DOHH2 (cell line): ENCODE results near the gene ABTB2.
A peak's percentile ranks its signal among the peaks of the same experiment; 100 is the strongest.
"Not testable (repeated sequence)": the region's sequence is repeated elsewhere in the genome, so short reads cannot be mapped to it uniquely, and the experiment has no call there.

Source experiments
- H3F3A ChIP-seq: fragments of 200-600 bp; sonication (generic), shearing (Covaris generic); 2 replicates; pipeline ENCODE4 v1.6.0; 2016; ENCODE audit warnings: antibody characterized with exemption, mild to moderate bottlenecking; ENCODE audit not compliant: control insufficient read depth, insufficient read depth
- H3K27ac ChIP-seq: fragments of 200-600 bp; sonication (generic); 2 replicates; pipeline ENCODE4 v1.5.1; 2014; ENCODE audit warnings: low read depth, mild to moderate bottlenecking, low read length, moderate library complexity
- H3K27me3 ChIP-seq: fragments of 200-600 bp; sonication (generic); 2 replicates; pipeline ENCODE4 v1.6.1; 2014; ENCODE audit warnings: mild to moderate bottlenecking, low read length, mixed read lengths; ENCODE audit not compliant: control insufficient read depth
- H3K36me3 ChIP-seq: fragments of 200-600 bp; sonication (generic); 2 replicates; pipeline ENCODE4 v1.6.1; 2014; ENCODE audit warnings: mild to moderate bottlenecking, low read length, moderate library complexity, mixed read lengths; ENCODE audit not compliant: control insufficient read depth
- H3K4me1 ChIP-seq: fragments of 200-600 bp; sonication (generic); 2 replicates; pipeline ENCODE4 v1.6.1; 2014; ENCODE audit warnings: mild to moderate bottlenecking, low read length, mixed read lengths; ENCODE audit not compliant: control insufficient read depth
- H3K4me2 ChIP-seq: fragments of 200-600 bp; sonication (generic); 2 replicates; pipeline ENCODE4 v1.6.0; 2014; ENCODE audit warnings: mild to moderate bottlenecking, low read length, moderate library complexity
- H3K4me3 ChIP-seq: fragments of 200-600 bp; sonication (generic); 2 replicates; pipeline ENCODE4 v1.5.1; 2014; ENCODE audit warnings: mild to moderate bottlenecking, low read length, mixed read lengths
- H3K79me2 ChIP-seq: fragments of 200-600 bp; sonication (generic); 2 replicates; pipeline ENCODE4 v1.6.1; 2014; ENCODE audit warnings: mild to moderate bottlenecking, low read length, mixed read lengths; ENCODE audit not compliant: control insufficient read depth
- H3K9me2 ChIP-seq: fragments of 200-600 bp; sonication (generic); replicated peaks from 2 replicates; pipeline ENCODE4 v1.6.1; 2014; ENCODE audit warnings: mild to moderate bottlenecking, low read length, mixed read lengths; ENCODE audit not compliant: control insufficient read depth
- H3K9me3 ChIP-seq: fragments of 200-600 bp; sonication (generic); 2 replicates; pipeline ENCODE4 v1.6.1; 2014; ENCODE audit warnings: antibody characterized with exemption, low read length, mixed read lengths; ENCODE audit not compliant: control insufficient read depth, insufficient read depth
- H4K20me1 ChIP-seq: fragments of 200-600 bp; sonication (generic); 2 replicates; pipeline ENCODE4 v1.6.0; 2014; ENCODE audit warnings: low read depth, mild to moderate bottlenecking, antibody characterized with exemption, low read length, moderate library complexity; ENCODE audit not compliant: control insufficient read depth, insufficient read depth
- CTCF ChIP-seq: fragments of 200-600 bp; sonication (generic); IDR thresholded peaks from one replicate; pipeline ENCODE4 v1.5.1; 2014; ENCODE audit warnings: antibody characterized with exemption, mild to moderate bottlenecking, low read depth, low read length; ENCODE audit not compliant: poor library complexity, severe bottlenecking
- EZH2phosphoT487 ChIP-seq: fragments of 200-600 bp; sonication (generic); IDR thresholded peaks from 2 replicates; pipeline ENCODE4 v1.6.1; 2017; ENCODE audit warnings: borderline replicate concordance, mild to moderate bottlenecking, antibody characterized with exemption, low read length, moderate library complexity, mixed read lengths

ABTB2 gene

DNA sequence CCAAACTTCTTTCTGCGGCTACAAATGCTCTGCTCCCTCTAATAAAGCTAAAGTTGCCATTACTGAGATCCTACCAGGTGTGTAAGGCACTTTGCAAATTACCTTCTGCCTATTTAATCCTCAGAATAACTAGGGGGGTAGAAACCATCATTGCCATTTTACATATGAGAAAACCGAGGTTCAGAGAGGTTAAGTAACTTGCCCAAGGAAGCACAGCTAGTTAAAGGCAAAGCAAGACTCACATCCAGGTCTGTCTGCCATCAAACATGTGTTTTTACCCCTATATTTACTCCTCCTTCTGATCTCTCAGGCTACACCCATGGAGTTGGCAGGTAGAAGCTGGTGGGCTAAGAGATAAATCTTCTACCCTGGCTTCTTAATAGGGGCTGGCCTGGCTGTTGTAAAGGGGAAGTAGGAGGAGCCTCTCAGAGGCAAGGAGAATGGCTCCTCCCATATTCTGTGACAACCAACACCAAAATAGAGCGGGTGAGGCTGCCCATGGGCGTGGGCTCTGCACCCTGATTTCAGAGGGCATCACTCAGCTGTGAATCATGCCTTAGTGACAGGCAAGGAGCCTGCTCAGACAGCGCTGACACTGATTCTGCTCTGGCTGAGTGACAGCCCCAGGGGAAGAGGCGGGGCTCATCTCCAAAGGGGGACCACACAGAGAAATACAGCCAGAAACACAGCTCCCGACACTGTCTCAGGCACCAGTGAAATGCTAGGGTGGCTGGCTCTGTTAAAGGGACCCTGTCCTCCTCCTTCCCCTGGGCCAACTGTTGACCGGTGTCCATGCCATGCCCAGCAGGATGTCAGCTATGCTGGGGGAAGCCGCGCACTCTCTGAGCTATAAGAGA, 106.8 kb downstream of the ABTB2 start:
- Histone ChIP-seq H3K36me3 (no peaks in the 10 kb centered on the region), H3K27ac (no peak overlapping the region), H3K9me2 (no peaks in the 10 kb centered on the region), H3K4me2 (peak overlapping the region; percentile 86), H3K27me3 (peaks cover 35% of the 10 kb centered on the region), H4K20me1 (no peaks in the 10 kb centered on the region), H3K9me3 (no peaks in the 10 kb centered on the region), H3K4me1 (peaks cover 15% of the 10 kb centered on the region), H3K79me2 (no peaks in the 10 kb centered on the region), H3K4me3 (peak overlapping the region; percentile 66), H3F3A (no peaks in the 10 kb centered on the region)
- no peak for TF ChIP-seq EZH2phosphoT487
- TF ChIP-seq CTCF = no peak

GRCh38 chr11:34250211-34250610, 107.6 kb downstream of the ABTB2 start:
- H3K9me2 ChIP-seq = no peaks in the 10 kb centered on the region
- H4K20me1 ChIP-seq = no peaks in the 10 kb centered on the region
- H3K79me2 ChIP-seq = no peaks in the 10 kb centered on the region
- TF ChIP-seq CTCF (no peak), EZH2phosphoT487 (no peak)
- no peak overlapping the region for H3K4me3 ChIP-seq
- no peaks in the 10 kb centered on the region for H3K9me3 ChIP-seq
- no peaks in the 10 kb centered on the region for H3K36me3 ChIP-seq
- no peaks in the 10 kb centered on the region for H3F3A ChIP-seq
- H3K27me3 ChIP-seq = peaks cover 35% of the 10 kb centered on the region
- no peak overlapping the region for H3K27ac ChIP-seq
- H3K4me2 ChIP-seq = no peak overlapping the region
- H3K4me1 ChIP-seq = peaks cover 15% of the 10 kb centered on the region

DNA sequence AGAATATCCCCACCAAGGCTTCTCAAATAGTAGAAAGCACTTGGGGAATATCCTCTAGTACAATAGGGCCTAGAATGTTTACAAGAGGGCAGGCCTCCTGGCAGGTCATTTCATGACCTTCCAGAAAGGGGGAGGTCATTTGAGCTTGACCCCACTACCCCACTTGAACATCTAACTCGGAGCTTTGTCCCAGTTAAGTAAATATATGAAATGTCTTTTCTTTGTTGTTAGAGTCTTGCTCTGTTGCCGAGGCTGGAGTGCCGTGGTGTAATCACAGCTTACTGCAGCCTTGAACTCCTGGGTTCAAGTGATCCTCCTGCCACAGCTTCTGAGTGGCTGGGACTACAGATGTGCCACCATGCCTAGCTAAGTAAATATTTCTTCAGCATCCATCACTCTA, 108.4 kb downstream of the ABTB2 start:
- no peak overlapping the region for H3K27ac ChIP-seq
- no peaks in the 10 kb centered on the region for H3K79me2 ChIP-seq
- no peaks in the 10 kb centered on the region for H4K20me1 ChIP-seq
- no peaks in the 10 kb centered on the region for H3K36me3 ChIP-seq
- no peaks in the 10 kb centered on the region for H3K9me2 ChIP-seq
- peaks cover 15% of the 10 kb centered on the region for H3K4me1 ChIP-seq
- H3K9me3 ChIP-seq = no peaks in the 10 kb centered on the region
- no peaks in the 10 kb centered on the region for H3F3A ChIP-seq
- no peak overlapping the region for H3K4me2 ChIP-seq
- no peak for TF ChIP-seq EZH2phosphoT487
- H3K27me3 ChIP-seq = peaks cover 32% of the 10 kb centered on the region
- no peak overlapping the region for H3K4me3 ChIP-seq

- H3F3A ChIP-seq, H3K27ac ChIP-seq, H3K79me2 ChIP-seq, H3K36me3 ChIP-seq, H3K9me3 ChIP-seq, H3K4me2 ChIP-seq, H3K4me3 ChIP-seq, H4K20me1 ChIP-seq, H3K9me2 ChIP-seq: not testable (repeated sequence)
- Histone ChIP-seq H3K4me1 (peaks cover 11% of the 10 kb centered on the region), H3K27me3 (peaks cover 22% of the 10 kb centered on the region)
These were observed 111.3 kb downstream of the ABTB2 start for GRCh38 chr11:34246511-34246910.
